ENCODE results near the gene TBXT.

TBXT gene

GRCh38 chr6:166167801-166168615, at the start of gene TBXT:
TBXT (minus strand) TSS chr6:166167851; CDS start chr6:166167591, 260 bp downstream.
- Histone ChIP-seq H3K4me1 (ENCODE audit: insufficient read depth, low read length) (peaks cover 10% of the 10 kb centered on the region; the same call in 1 of the 2 replicates), H3K4me3 (ENCODE audit: low read length) (peak within 1 kb of the TSS; percentile 70), H3K36me3 (ENCODE audit: insufficient read depth, low read depth, low read length) (no peaks in the 10 kb centered on the region), H3K27me3 (ENCODE audit: insufficient read depth, low read length) (peaks cover 100% of the 10 kb centered on the region), H3K27ac (ENCODE audit: low read length) (no peak within 1 kb of the TSS), H3K9me3 (ENCODE audit: insufficient read depth, low read depth, low read length) (no peaks in the 10 kb centered on the region), H3K9ac (ENCODE audit: low read depth, low read length) (no peak within 1 kb of the TSS)

GRCh38 chr6:166207284-166207561, 39.6 kb upstream of the TBXT start:
- no peaks in the 10 kb centered on the region; the same call in 1 of the 2 replicates for H3K4me1 ChIP-seq (ENCODE audit: insufficient read depth, low read length)
- H3K9ac ChIP-seq (ENCODE audit: low read depth, low read length), result no peak overlapping the region
- no peak overlapping the region for H3K27ac ChIP-seq (ENCODE audit: low read length)
- no peaks in the 10 kb centered on the region for H3K9me3 ChIP-seq (ENCODE audit: insufficient read depth, low read depth, low read length)
- no peaks in the 10 kb centered on the region for H3K36me3 ChIP-seq (ENCODE audit: insufficient read depth, low read depth, low read length)
- H3K27me3 ChIP-seq (ENCODE audit: insufficient read depth, low read length), result peaks cover 22% of the 10 kb centered on the region
- H3K4me3 ChIP-seq (ENCODE audit: low read length), result no peak overlapping the region

- Histone ChIP-seq H3K36me3 (ENCODE audit: insufficient read depth, low read depth, low read length) (no peaks in the 10 kb centered on the region), H3K4me1 (ENCODE audit: insufficient read depth, low read length) (no peaks in the 10 kb centered on the region; the same call in 1 of the 2 replicates), H3K9me3 (ENCODE audit: insufficient read depth, low read depth, low read length) (no peaks in the 10 kb centered on the region), H3K9ac (ENCODE audit: low read depth, low read length) (no peak overlapping the region), H3K27me3 (ENCODE audit: insufficient read depth, low read length) (peaks cover 25% of the 10 kb centered on the region), H3K4me3 (ENCODE audit: low read length) (no peak overlapping the region), H3K27ac (ENCODE audit: low read length) (no peak overlapping the region)
Observed at GRCh38 chr6:166206510-166207283, 39.0 kb upstream of the TBXT start.

GRCh38 chr6:166206066-166206465, 38.4 kb upstream of the TBXT start:
- Histone ChIP-seq H3K4me3 (ENCODE audit: low read length) (no peak overlapping the region), H3K36me3 (ENCODE audit: insufficient read depth, low read depth, low read length) (no peaks in the 10 kb centered on the region), H3K27ac (ENCODE audit: low read length) (no peak overlapping the region), H3K27me3 (ENCODE audit: insufficient read depth, low read length) (peaks cover 31% of the 10 kb centered on the region), H3K9me3 (ENCODE audit: insufficient read depth, low read depth, low read length) (no peaks in the 10 kb centered on the region), H3K9ac (ENCODE audit: low read depth, low read length) (no peak overlapping the region), H3K4me1 (ENCODE audit: insufficient read depth, low read length) (no peaks in the 10 kb centered on the region; the same call in 1 of the 2 replicates)

- H3K36me3 ChIP-seq (ENCODE audit: insufficient read depth, low read depth, low read length), result no peaks in the 10 kb centered on the region
- no peaks in the 10 kb centered on the region; the same call in 1 of the 2 replicates for H3K4me1 ChIP-seq (ENCODE audit: insufficient read depth, low read length)
- no peaks in the 10 kb centered on the region for H3K9me3 ChIP-seq (ENCODE audit: insufficient read depth, low read depth, low read length)
- H3K27ac ChIP-seq (ENCODE audit: low read length), result no peak overlapping the region
- H3K27me3 ChIP-seq (ENCODE audit: insufficient read depth, low read length), result peaks cover 35% of the 10 kb centered on the region
- H3K9ac ChIP-seq (ENCODE audit: low read depth, low read length), result no peak overlapping the region
- H3K4me3 ChIP-seq (ENCODE audit: low read length), result no peak overlapping the region
Observed at GRCh38 chr6:166204852-166205650, 37.4 kb upstream of the TBXT start.

- peaks cover 35% of the 10 kb centered on the region for H3K27me3 ChIP-seq (ENCODE audit: insufficient read depth, low read length)
- H3K9ac ChIP-seq (ENCODE audit: low read depth, low read length), result no peak overlapping the region
- no peaks in the 10 kb centered on the region for H3K36me3 ChIP-seq (ENCODE audit: insufficient read depth, low read depth, low read length)
- no peaks in the 10 kb centered on the region; the same call in 1 of the 2 replicates for H3K4me1 ChIP-seq (ENCODE audit: insufficient read depth, low read length)
- H3K9me3 ChIP-seq (ENCODE audit: insufficient read depth, low read depth, low read length), result no peaks in the 10 kb centered on the region
- no peak overlapping the region for H3K4me3 ChIP-seq (ENCODE audit: low read length)
- H3K27ac ChIP-seq (ENCODE audit: low read length), result no peak overlapping the region
Observed at GRCh38 chr6:166203641-166204222, 36.1 kb upstream of the TBXT start.

GRCh38 chr6:166203003-166203640, 35.5 kb upstream of the TBXT start:
- Histone ChIP-seq H3K9ac (ENCODE audit: low read depth, low read length) (no peak overlapping the region), H3K27me3 (ENCODE audit: insufficient read depth, low read length) (peaks cover 41% of the 10 kb centered on the region), H3K9me3 (ENCODE audit: insufficient read depth, low read depth, low read length) (no peaks in the 10 kb centered on the region), H3K27ac (ENCODE audit: low read length) (no peak overlapping the region), H3K4me1 (ENCODE audit: insufficient read depth, low read length) (no peaks in the 10 kb centered on the region; the same call in 1 of the 2 replicates), H3K36me3 (ENCODE audit: insufficient read depth, low read depth, low read length) (no peaks in the 10 kb centered on the region), H3K4me3 (ENCODE audit: low read length) (no peak overlapping the region)

GRCh38 chr6:166202321-166202733, 34.7 kb upstream of the TBXT start:
- Histone ChIP-seq H3K9ac (ENCODE audit: low read depth, low read length) (no peak overlapping the region), H3K4me1 (ENCODE audit: insufficient read depth, low read length) (peaks cover 4% of the 10 kb centered on the region; the same call in 1 of the 2 replicates), H3K27me3 (ENCODE audit: insufficient read depth, low read length) (peaks cover 49% of the 10 kb centered on the region), H3K27ac (ENCODE audit: low read length) (no peak overlapping the region), H3K9me3 (ENCODE audit: insufficient read depth, low read depth, low read length) (no peaks in the 10 kb centered on the region), H3K36me3 (ENCODE audit: insufficient read depth, low read depth, low read length) (no peaks in the 10 kb centered on the region), H3K4me3 (ENCODE audit: low read length) (no peak overlapping the region)

GRCh38 chr6:166201878-166202277, 34.2 kb upstream of the TBXT start:
- peaks cover 9% of the 10 kb centered on the region; the same call in 1 of the 2 replicates for H3K4me1 ChIP-seq (ENCODE audit: insufficient read depth, low read length)
- peaks cover 53% of the 10 kb centered on the region for H3K27me3 ChIP-seq (ENCODE audit: insufficient read depth, low read length)
- no peaks in the 10 kb centered on the region for H3K36me3 ChIP-seq (ENCODE audit: insufficient read depth, low read depth, low read length)
- H3K27ac ChIP-seq (ENCODE audit: low read length), result no peak overlapping the region
- no peak overlapping the region for H3K4me3 ChIP-seq (ENCODE audit: low read length)
- no peaks in the 10 kb centered on the region for H3K9me3 ChIP-seq (ENCODE audit: insufficient read depth, low read depth, low read length)
- H3K9ac ChIP-seq (ENCODE audit: low read depth, low read length), result no peak overlapping the region

- Histone ChIP-seq H3K27ac (ENCODE audit: low read length) (no peak overlapping the region), H3K27me3 (ENCODE audit: insufficient read depth, low read length) (peaks cover 60% of the 10 kb centered on the region), H3K4me1 (ENCODE audit: insufficient read depth, low read length) (peaks cover 11% of the 10 kb centered on the region; the same call in 1 of the 2 replicates), H3K9me3 (ENCODE audit: insufficient read depth, low read depth, low read length) (no peaks in the 10 kb centered on the region), H3K4me3 (ENCODE audit: low read length) (no peak overlapping the region), H3K36me3 (ENCODE audit: insufficient read depth, low read depth, low read length) (no peaks in the 10 kb centered on the region), H3K9ac (ENCODE audit: low read depth, low read length) (no peak overlapping the region)
Observed at GRCh38 chr6:166197361-166197760, 29.7 kb upstream of the TBXT start.

GRCh38 chr6:166195860-166196238, 28.2 kb upstream of the TBXT start:
- Histone ChIP-seq H3K4me3 (ENCODE audit: low read length) (no peak overlapping the region), H3K9me3 (ENCODE audit: insufficient read depth, low read depth, low read length) (no peaks in the 10 kb centered on the region), H3K27me3 (ENCODE audit: insufficient read depth, low read length) (peaks cover 51% of the 10 kb centered on the region), H3K4me1 (ENCODE audit: insufficient read depth, low read length) (peaks cover 11% of the 10 kb centered on the region; the same call in 1 of the 2 replicates), H3K27ac (ENCODE audit: low read length) (no peak overlapping the region), H3K36me3 (ENCODE audit: insufficient read depth, low read depth, low read length) (no peaks in the 10 kb centered on the region), H3K9ac (ENCODE audit: low read depth, low read length) (no peak overlapping the region)
